22Rv1 (cell line): Measurements from ENCODE around the gene CRYBA1.

Source experiments
- H3K27ac ChIP-seq: fragments of 450-650 bp; 2 replicates; pipeline ENCODE4 v1.5.1; 2017
- CTCF ChIP-seq: fragments of 450-650 bp; IDR thresholded peaks from 2 replicates; pipeline ENCODE4 v1.5.1; 2017; ENCODE audit warnings: mild to moderate bottlenecking
- ZFX ChIP-seq: fragments of 450-650 bp; IDR thresholded peaks from 2 replicates; pipeline ENCODE4 v1.6.1; 2017; ENCODE audit warnings: antibody characterized with exemption, borderline replicate concordance

CRYBA1 gene

GRCh38 chr17:29212094-29212631 is 34.5 kb upstream of the CRYBA1 start:
- TF ChIP-seq CTCF (no peak), ZFX (no peak)
- no peak overlapping the region for H3K27ac ChIP-seq

GRCh38 chr17:29212681-29213121 is 34.0 kb upstream of the CRYBA1 start:
- TF ChIP-seq ZFX (no peak), CTCF (no peak)
- no peak overlapping the region for H3K27ac ChIP-seq

- no peak overlapping the region for H3K27ac ChIP-seq
- no peak for TF ChIP-seq CTCF
- no peak for TF ChIP-seq ZFX
Measured at GRCh38 chr17:29214215-29215146, 32.2 kb upstream of the CRYBA1 start.

GRCh38 chr17:29215174-29215573 is 31.5 kb upstream of the CRYBA1 start:
- H3K27ac ChIP-seq, result no peak overlapping the region
- TF ChIP-seq CTCF (no peak), ZFX (no peak)

- H3K27ac ChIP-seq, result no peak overlapping the region
- no peak for TF ChIP-seq ZFX
- no peak for TF ChIP-seq CTCF
Measured at GRCh38 chr17:29215717-29216116, 30.9 kb upstream of the CRYBA1 start.

- H3K27ac ChIP-seq, result no peak overlapping the region
- TF ChIP-seq CTCF (no peak), ZFX (no peak)
Measured at GRCh38 chr17:29216181-29216580, 30.5 kb upstream of the CRYBA1 start.

GRCh38 chr17:29216856-29217255 is 29.8 kb upstream of the CRYBA1 start:
- TF ChIP-seq ZFX (no peak), CTCF (no peak)

More at GRCh38 chr17:29216856-29217255, 29.8 kb upstream of the CRYBA1 start:
- no peak overlapping the region for H3K27ac ChIP-seq
